PC-3 (cell line): ENCODE results near the gene STK24. TPM values are rescaled to one million over a fixed set of nuclear protein-coding genes. Genes with fewer than 3 reads are reported as not detected.
A peak's percentile ranks its signal among the peaks of the same experiment; 100 is the strongest.

Source experiments
- ATAC-seq: fragments of 200-7000 bp; cut with Tn5 transposase; 2 replicates; pipeline ENCODE4 v1.9.1; 2020; ENCODE audit warnings: mild to moderate bottlenecking, moderate library complexity
- BruUV-seq: library from RNA; stranded (reverse); fragments of 400-500 nt; replicated peaks from 2 replicates; lab custom pipeline; 2021; lab: Mats Ljungman, UMichigan
- CTCF ChIA-PET: fragments of 300-600 bp; sonication (Branson Sonifier 250); formaldehyde crosslinking; loops from one replicate; lab custom pipeline; 2022; ENCODE audit warnings: antibody characterized with exemption; lab: Charles Lee
- POLR2A ChIA-PET: fragments of 300-600 bp; sonication (Branson Sonifier 250); formaldehyde crosslinking; loops from one replicate; lab custom pipeline; 2022; ENCODE audit warnings: antibody characterized with exemption; ENCODE audit not compliant: unreplicated experiment; lab: Charles Lee
- DNase-seq: peaks from one replicate; pipeline ENCODE4 v3.0.0-alpha.2; 2015
- H2AFZ ChIP-seq: fragments of 300-600 bp; sonication (generic); 2 replicates; pipeline ENCODE4 v1.6.0; 2016; ENCODE audit warnings: antibody characterized with exemption, low read length
- H3F3A ChIP-seq: fragments of 300-600 bp; sonication (generic); one replicate; pipeline ENCODE4 v1.6.0; 2017; ENCODE audit warnings: antibody characterized with exemption, low read length, control low read depth, mild to moderate bottlenecking; ENCODE audit not compliant: unreplicated experiment
- H3K27ac ChIP-seq: fragments of 300-600 bp; sonication (generic); 2 replicates; pipeline ENCODE4 v1.5.1; 2016; ENCODE audit warnings: mild to moderate bottlenecking, low read length
- H3K27me3 ChIP-seq: fragments of 300-600 bp; sonication (generic); 2 replicates; pipeline ENCODE4 v1.6.1; 2016; ENCODE audit warnings: low read length, mixed read lengths
- H3K36me3 ChIP-seq: fragments of 300-600 bp; sonication (generic); 2 replicates; pipeline ENCODE4 v1.6.1; 2016; ENCODE audit warnings: low read depth, mixed run types, low read length, mixed read lengths
- H3K4me1 ChIP-seq: fragments of 300-600 bp; sonication (generic); 2 replicates; pipeline ENCODE4 v1.5.1; 2016; ENCODE audit warnings: low read length; ENCODE audit not compliant: insufficient read depth
- H3K4me2 ChIP-seq: fragments of 300-600 bp; sonication (generic); 2 replicates; pipeline ENCODE4 v1.6.0; 2016; ENCODE audit warnings: low read length
- H3K4me3 ChIP-seq: fragments of 300-600 bp; sonication (generic); 2 replicates; pipeline ENCODE4 v1.5.1; 2016; ENCODE audit warnings: mild to moderate bottlenecking, low read length, mixed read lengths
- H3K79me2 ChIP-seq: fragments of 300-600 bp; sonication (generic); 2 replicates; pipeline ENCODE4 v1.6.1; 2017; ENCODE audit warnings: low read length, mixed read lengths
- H3K9ac ChIP-seq: fragments of 300-600 bp; sonication (generic); 2 replicates; pipeline ENCODE4 v1.6.0; 2016; ENCODE audit warnings: mild to moderate bottlenecking, low read length
- H3K9me2 ChIP-seq: fragments of 300-600 bp; sonication (generic); replicated peaks from 2 replicates; pipeline ENCODE4 v1.6.1; 2016; ENCODE audit warnings: mixed run types, low read length, mixed read lengths
- H3K9me3 ChIP-seq: fragments of 300-600 bp; sonication (generic); 2 replicates; pipeline ENCODE4 v1.6.1; 2016; ENCODE audit warnings: low read length, mixed read lengths
- H4K20me1 ChIP-seq: fragments of 300-600 bp; sonication (generic); 2 replicates; pipeline ENCODE4 v1.6.1; 2016; ENCODE audit warnings: low read length, mixed read lengths
- CTCF ChIP-seq: fragments of 300-600 bp; sonication (generic); conservative IDR thresholded peaks from 2 replicates; pipeline ENCODE4 v1.5.1; 2017; ENCODE audit warnings: antibody characterized with exemption, low read depth, mild to moderate bottlenecking, low read length
- EZH2 ChIP-seq: fragments of 300-600 bp; sonication (generic); IDR thresholded peaks from one replicate; pipeline ENCODE4 v1.6.1; 2017; ENCODE audit warnings: antibody characterized with exemption, mild to moderate bottlenecking, low read length; ENCODE audit not compliant: unreplicated experiment
- EZH2phosphoT487 ChIP-seq: fragments of 300-600 bp; sonication (generic); IDR thresholded peaks from 2 replicates; pipeline ENCODE4 v1.6.1; 2018; ENCODE audit warnings: mild to moderate bottlenecking, antibody characterized with exemption, low read length, borderline replicate concordance
- intact Hi-C: fragments of 100-400 bp; cut with micrococcal nuclease; formaldehyde crosslinking; loops from 2 replicates; pipeline ENCODE4 v1.9.0; 2023
- total RNA-seq: library from RNA; depleted of rRNA; stranded (reverse); fragments of >200 nt; gene quantifications from 2 replicates; pipeline ENCODE4 v1.2.3, GENCODE V29; 2014

STK24 gene
- total RNA-seq, 1 experiment from 2014 or later = 52.4 TPM

- no peak overlapping the region for H3K4me2 ChIP-seq
- ChIA-PET CTCF (no interaction called here), POLR2A (no interaction called here)
- no peaks in the 10 kb centered on the region for H3K9me2 ChIP-seq
- H3K79me2 ChIP-seq = no peaks in the 10 kb centered on the region
- no peaks in the 10 kb centered on the region for H4K20me1 ChIP-seq
- intact Hi-C loops = loop anchor here (1.0 to 5.0 kb wide), 2 partner anchors 256 to 366 kb away; no protein-coding TSS in a partner anchor
- H3K27ac ChIP-seq = no peak overlapping the region
- no peak overlapping the region for H3K4me3 ChIP-seq
- no peaks in the 10 kb centered on the region for H3K27me3 ChIP-seq
- H3K9me3 ChIP-seq = no peaks in the 10 kb centered on the region
- TF ChIP-seq EZH2phosphoT487 (no peak), CTCF (no peak), EZH2 (no peak)
- H3F3A ChIP-seq = no peaks in the 10 kb centered on the region
- no peak for ATAC-seq
- no peaks in the 10 kb centered on the region for H3K4me1 ChIP-seq
- no peak overlapping the region for H2AFZ ChIP-seq
- BruUV-seq = no TSS peak
- H3K9ac ChIP-seq = no peak overlapping the region
- no peak for DNase-seq
- no peaks in the 10 kb centered on the region for H3K36me3 ChIP-seq
Observed at GRCh38 chr13:98397861-98398260, 179.0 kb downstream of the STK24 start.

DNA sequence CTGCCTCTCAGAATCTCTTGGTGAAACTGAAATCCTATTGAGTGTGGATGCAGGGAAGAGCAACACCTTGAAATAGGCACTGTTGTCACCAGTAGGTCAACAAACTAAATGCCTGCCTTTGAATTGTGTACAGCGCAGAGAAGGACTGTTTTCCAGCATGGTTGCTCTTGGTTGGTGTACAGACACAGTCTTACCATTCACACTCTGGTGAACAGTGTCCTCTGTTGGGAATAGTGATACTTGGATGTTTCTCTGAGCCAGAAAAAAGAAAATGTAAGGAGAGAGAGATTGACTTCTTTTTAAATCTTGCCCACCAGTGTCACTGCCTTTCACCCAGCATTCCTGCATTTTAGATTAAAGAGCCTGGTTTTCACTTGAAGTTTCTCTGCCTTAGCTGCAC is 179.7 kb downstream of the STK24 start:
- Histone ChIP-seq H3K9me3 (no peaks in the 10 kb centered on the region), H3K9ac (no peak overlapping the region), H3K4me1 (no peaks in the 10 kb centered on the region), H3K4me3 (no peak overlapping the region), H3K27ac (no peak overlapping the region), H3K36me3 (no peaks in the 10 kb centered on the region), H3K27me3 (no peaks in the 10 kb centered on the region), H2AFZ (no peak overlapping the region), H3K4me2 (no peak overlapping the region), H3K9me2 (no peaks in the 10 kb centered on the region), H3K79me2 (no peaks in the 10 kb centered on the region), H4K20me1 (no peaks in the 10 kb centered on the region), H3F3A (no peaks in the 10 kb centered on the region)
- ChIA-PET POLR2A (no interaction called here), CTCF (no interaction called here)
- TF ChIP-seq EZH2phosphoT487 = no peak
- TF ChIP-seq CTCF = 0 out of 2 replicates have a peak, but pooled peaks have one; percentile 21
- ATAC-seq = peak; percentile 33; the same call in 1 of the 2 replicates
- intact Hi-C loops = loop anchor here (1.0 to 5.0 kb wide), 2 partner anchors 255 to 365 kb away; no protein-coding TSS in a partner anchor
- DNase-seq = no peak
- BruUV-seq = no TSS peak

GRCh38 chr13:98396071-98396710 is 180.7 kb downstream of the STK24 start:
- CTCF ChIA-PET = no interaction called here
- no peak overlapping the region for H2AFZ ChIP-seq
- TF ChIP-seq CTCF (no peak), EZH2 (no peak)
- BruUV-seq = no TSS peak
- H3K79me2 ChIP-seq = no peaks in the 10 kb centered on the region
- ATAC-seq (no peak), DNase-seq (no peak)
- H3K4me1 ChIP-seq = no peaks in the 10 kb centered on the region
- H3K36me3 ChIP-seq = no peaks in the 10 kb centered on the region
- H3F3A ChIP-seq = no peaks in the 10 kb centered on the region
- H3K9me2 ChIP-seq = no peaks in the 10 kb centered on the region
- H3K4me2 ChIP-seq = no peak overlapping the region
- no peak overlapping the region for H3K4me3 ChIP-seq
- H4K20me1 ChIP-seq = no peaks in the 10 kb centered on the region
- intact Hi-C loops = loop anchor here (5.0 kb wide), 1 partner anchor 364 kb away; no protein-coding TSS in a partner anchor
- H3K27me3 ChIP-seq = no peaks in the 10 kb centered on the region
- H3K9ac ChIP-seq = no peak overlapping the region
- POLR2A ChIA-PET = no interaction called here
- no peak overlapping the region for H3K27ac ChIP-seq
- no peaks in the 10 kb centered on the region for H3K9me3 ChIP-seq
